ENCODE data around the gene NFAM1.

DNA sequence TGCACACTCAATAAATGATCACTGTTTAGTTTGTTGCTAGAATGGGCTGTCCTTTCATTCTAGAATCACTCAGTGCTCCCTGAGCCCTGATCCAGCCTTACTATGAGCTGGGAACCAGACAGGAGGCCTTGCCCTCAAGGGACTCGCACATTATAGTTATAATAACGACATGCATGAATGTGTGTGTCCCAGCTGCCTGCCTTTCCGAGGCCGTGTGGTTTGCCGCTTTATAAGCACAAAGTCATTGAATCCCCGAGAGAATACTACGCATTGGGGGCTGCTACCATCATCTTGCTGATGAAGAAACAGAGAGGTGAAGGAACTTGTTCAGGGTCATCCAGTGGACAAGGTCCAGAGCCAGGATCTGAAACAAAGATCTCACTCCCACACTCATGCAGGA is 75.7 kb downstream of the NFAM1 start:
- TF ChIP-seq, protein P1, sequence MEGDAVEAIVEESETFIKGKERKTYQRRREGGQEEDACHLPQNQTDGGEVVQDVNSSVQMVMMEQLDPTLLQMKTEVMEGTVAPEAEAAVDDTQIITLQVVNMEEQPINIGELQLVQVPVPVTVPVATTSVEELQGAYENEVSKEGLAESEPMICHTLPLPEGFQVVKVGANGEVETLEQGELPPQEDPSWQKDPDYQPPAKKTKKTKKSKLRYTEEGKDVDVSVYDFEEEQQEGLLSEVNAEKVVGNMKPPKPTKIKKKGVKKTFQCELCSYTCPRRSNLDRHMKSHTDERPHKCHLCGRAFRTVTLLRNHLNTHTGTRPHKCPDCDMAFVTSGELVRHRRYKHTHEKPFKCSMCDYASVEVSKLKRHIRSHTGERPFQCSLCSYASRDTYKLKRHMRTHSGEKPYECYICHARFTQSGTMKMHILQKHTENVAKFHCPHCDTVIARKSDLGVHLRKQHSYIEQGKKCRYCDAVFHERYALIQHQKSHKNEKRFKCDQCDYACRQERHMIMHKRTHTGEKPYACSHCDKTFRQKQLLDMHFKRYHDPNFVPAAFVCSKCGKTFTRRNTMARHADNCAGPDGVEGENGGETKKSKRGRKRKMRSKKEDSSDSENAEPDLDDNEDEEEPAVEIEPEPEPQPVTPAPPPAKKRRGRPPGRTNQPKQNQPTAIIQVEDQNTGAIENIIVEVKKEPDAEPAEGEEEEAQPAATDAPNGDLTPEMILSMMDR (IDR thresholded peaks at IDR 0.05): no peak
- TF ChIP-seq POLR2A (IDR thresholded peaks at IDR 0.05): no peak
